H1 (cell line): ENCODE results near the gene PIGK. TPM values are rescaled to one million over a fixed set of nuclear protein-coding genes. Genes with fewer than 3 reads are reported as not detected.

Experiments used
- CEBPB ChIP-seq: IDR thresholded peaks from 2 replicates; pipeline ENCODE4 v1.6.1; 2012; ENCODE audit warnings: low read depth, low read length
- RAD21 ChIP-seq, 2 experiments: IDR thresholded peaks in 1 of 2; conservative IDR thresholded peaks in 1 of 2; 2 replicates each; pipeline ENCODE4 v1.6.1; 2011; ENCODE audit warnings: low read depth in 2 of 2, low read length in 2 of 2, improper control_type of control experiment in 1 of 2, inconsistent platforms in 1 of 2, mild to moderate bottlenecking in 1 of 2, moderate library complexity in 1 of 2
- SP1 ChIP-seq: IDR thresholded peaks from 2 replicates; pipeline ENCODE4 v1.6.1; 2011; ENCODE audit warnings: low read depth, low read length
- SP4 ChIP-seq: IDR thresholded peaks from 2 replicates; pipeline ENCODE4 v1.6.1; 2012; ENCODE audit warnings: low read length, inconsistent platforms
- YY1 ChIP-seq: IDR thresholded peaks from 2 replicates; pipeline ENCODE4 v1.6.1; 2011; ENCODE audit warnings: low read depth, mild to moderate bottlenecking, low read length
- polyA plus RNA-seq, 7 experiments: library from polyadenylated mRNA; depleted of rRNA in 3 of 7; stranded (reverse) in 5 of 7; unstranded in 2 of 7; fragments of >200 nt in 5 of 7; fragments of 200-250 nt in 2 of 7; gene quantifications; 1 replicate in 5 of 7; 2 replicates in 1 of 7; 4 replicates in 1 of 7; pipeline versions ENCODE4 v1.2.1 to v1.2.3, GENCODE V29; 2011 to 2013; ENCODE audit warnings: missing spikeins in 2 of 7, mixed read lengths in 2 of 7
- total RNA-seq: library from RNA; stranded (reverse); fragmentation: NEBNext Ultra II Directional; extraction: Animal tissue kit (Norgen Biotek cat#: 25700); gene quantifications from 2 replicates; pipeline ENCODE4 v1.2.1, GENCODE V29; 2021

PIGK gene
- total and polyA plus RNA-seq, 2 of the 8 experiments (the other 6 are each of a cell fraction or from before 2014, with no cell fraction given): 5.6 to 23.2 TPM

DNA sequence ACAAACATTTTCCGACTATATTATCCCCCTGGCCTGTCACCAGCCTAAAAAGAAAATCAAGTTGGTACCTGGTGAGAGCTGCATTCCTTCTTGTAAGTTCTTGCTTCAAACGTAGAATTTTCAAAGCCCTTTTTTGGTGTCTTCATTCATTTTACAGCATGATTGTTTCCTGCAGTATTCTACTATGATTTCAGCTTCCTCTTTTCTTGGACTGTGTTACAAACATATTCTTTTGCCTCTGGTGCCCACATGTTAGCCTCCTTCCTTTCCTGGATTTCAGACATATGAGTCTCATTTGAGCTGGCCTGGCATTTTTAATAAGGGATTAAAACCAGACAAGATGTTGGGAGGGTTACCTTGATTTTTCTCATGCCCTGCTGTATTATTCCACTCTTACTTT, 142.5 kb downstream of the PIGK start (continued):
- TF ChIP-seq RAD21 (IDR thresholded peaks at IDR 0.05 in 1 of 2, conservative IDR thresholded peaks at IDR 0.05 in 1 of 2; ENCODE audit: low read depth in 2 of 2, low read length in 2 of 2): no peak
- no peak for TF ChIP-seq CEBPB
- no peak for TF ChIP-seq SP4
- no peak for TF ChIP-seq YY1
- TF ChIP-seq SP1: no peak
